Eye (tissue), 1 donor: ENCODE results near the gene PITX1.

ENCODE experiments used
- DNase-seq: peaks from one replicate; pipeline ENCODE4 v3.0.0-alpha.2; 2015

The PITX1 gene

DNA sequence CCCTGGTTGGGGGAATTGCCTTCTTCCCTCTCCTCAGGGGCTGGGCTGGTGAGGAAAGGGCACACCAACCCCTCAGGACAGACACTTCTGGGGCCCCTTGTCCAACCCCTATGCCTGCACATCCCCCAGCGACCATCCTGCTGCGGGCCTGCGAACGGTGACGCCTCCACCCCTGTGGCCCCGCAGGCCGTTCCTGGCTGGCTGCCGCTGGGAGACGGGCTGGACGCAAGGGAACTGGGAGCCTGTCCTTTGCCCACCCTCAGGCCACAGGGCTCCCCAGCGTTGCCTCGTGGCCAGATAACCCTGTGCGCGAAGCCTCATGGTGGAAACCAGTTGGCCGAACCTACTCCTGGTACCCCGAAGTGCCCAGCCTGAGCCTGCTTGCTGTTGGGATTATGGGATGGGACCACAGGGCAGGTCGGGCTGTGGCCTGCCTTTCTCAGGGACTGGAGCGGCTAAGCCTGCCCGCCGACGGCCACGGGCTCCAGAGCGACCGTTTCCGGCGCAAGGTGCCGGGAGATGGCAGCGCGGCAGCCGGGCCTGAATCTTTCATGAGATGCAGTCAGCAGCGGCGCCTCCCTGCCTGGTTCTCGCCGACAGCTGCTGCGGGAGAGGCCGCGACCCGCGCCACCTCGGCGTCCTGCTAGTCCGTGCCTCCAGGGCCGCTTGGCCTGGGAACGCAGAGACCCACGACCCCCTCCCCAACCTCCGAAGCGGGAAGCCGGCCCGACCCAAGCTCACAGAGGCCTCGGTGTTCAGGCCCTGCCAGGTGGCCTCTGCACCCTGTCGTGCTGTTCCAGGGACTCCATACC, 6.5 kb upstream of the PITX1 start:
- DNase-seq = peak; percentile 77

DNA sequence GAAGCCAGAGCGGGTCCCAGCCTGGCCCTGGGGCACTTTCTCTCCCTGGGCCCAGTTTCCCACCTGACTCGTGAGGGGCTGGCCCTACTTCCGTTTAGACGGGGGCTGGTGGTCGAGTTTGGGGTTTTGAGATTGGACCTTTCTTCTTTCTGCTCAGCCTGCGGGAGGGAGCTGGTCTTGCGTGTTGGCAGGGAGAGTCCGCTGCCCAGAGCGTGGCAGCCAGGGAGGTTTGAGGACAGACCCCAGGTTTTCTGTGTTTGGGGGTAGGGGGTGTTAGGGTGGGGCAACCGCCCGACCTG, 6.0 kb upstream of the PITX1 start:
- peak; percentile 67 for DNase-seq

DNA sequence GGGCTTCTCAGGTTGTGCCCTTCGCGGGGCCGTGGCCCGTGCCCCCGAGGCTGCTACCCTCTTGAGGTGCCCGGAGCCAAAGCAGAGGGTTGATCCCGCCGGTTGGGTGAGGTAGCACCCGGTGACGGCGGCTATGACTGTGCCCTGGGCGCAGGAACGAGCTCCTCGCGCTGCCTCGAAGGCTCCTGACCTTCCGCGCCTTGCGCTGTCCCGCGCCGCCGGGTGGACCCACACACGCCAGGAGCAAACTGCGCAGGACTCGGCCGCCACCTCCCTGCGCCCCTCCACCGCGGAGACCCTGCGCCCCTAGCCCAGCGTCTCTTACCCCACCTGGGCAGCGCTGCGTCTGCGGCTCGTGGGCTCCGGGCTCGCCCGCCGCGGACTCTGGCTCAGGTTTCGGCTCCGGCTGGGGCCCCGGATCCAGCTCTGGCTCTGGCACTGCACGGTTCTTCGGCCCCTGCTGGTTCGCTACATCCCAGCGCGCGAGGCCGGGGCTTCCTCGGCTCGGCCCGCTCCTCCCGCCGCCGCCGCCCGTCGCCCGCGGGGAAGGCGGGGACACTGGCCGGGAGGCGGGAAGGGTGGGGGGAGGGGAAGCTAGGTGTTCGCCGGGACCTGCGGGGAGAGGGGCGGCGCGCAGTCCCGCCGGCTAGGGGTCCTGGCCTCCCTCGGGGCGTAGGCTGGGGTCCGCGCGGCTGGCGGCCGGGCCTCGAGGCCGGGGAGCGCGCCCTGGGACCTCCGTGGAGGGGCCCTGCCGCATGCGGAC, 5.4 kb upstream of the PITX1 start:
- DNase-seq = no peak

GRCh38 chr5:135038813-135039270, 4.8 kb upstream of the PITX1 start:
- peak; percentile 71 for DNase-seq

GRCh38 chr5:135038205-135038812, 4.3 kb upstream of the PITX1 start:
- peak; percentile 68 for DNase-seq

DNA sequence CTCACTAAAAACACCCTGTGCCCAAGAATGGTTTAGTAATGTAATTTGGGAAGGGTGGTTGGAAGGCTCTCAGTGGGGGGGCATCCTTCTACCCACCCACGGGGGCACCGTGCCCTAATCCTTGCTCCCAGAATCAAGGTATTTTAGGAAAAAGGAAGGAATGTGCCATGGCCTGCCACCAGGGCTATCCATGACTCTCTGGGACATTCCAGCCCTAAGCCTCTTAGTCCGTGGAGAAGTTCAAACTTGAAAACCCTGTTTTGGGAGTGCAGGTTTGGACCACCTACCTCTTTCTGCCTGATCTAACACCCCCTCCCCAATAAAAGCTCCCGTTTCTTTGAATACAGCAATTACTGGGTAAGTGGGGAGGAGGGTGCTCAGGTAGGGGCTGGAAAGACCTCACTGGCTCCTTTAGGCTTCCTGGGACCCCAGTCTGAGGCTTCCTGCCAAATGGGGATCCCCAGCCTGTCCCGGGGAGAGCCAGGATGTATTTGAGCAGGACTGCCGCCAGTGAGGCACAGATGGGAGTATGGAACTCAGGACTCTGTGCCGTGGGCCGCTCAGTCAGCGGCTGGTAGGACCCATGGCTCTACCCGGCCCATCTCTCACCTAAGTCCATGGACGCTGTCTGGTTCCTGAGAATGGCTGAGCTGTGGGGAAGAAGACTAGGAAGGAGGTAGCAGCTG, 3.6 kb upstream of the PITX1 start:
- peak; percentile 13 for DNase-seq

GRCh38 chr5:135036405-135036804, 2.4 kb upstream of the PITX1 start:
- no peak for DNase-seq

- DNase-seq = no peak
Observed at GRCh38 chr5:135035678-135036030, 1.6 kb upstream of the PITX1 start.

- DNase-seq = no peak
Observed at GRCh38 chr5:135034963-135035677, 1.1 kb upstream of the PITX1 start.

DNA sequence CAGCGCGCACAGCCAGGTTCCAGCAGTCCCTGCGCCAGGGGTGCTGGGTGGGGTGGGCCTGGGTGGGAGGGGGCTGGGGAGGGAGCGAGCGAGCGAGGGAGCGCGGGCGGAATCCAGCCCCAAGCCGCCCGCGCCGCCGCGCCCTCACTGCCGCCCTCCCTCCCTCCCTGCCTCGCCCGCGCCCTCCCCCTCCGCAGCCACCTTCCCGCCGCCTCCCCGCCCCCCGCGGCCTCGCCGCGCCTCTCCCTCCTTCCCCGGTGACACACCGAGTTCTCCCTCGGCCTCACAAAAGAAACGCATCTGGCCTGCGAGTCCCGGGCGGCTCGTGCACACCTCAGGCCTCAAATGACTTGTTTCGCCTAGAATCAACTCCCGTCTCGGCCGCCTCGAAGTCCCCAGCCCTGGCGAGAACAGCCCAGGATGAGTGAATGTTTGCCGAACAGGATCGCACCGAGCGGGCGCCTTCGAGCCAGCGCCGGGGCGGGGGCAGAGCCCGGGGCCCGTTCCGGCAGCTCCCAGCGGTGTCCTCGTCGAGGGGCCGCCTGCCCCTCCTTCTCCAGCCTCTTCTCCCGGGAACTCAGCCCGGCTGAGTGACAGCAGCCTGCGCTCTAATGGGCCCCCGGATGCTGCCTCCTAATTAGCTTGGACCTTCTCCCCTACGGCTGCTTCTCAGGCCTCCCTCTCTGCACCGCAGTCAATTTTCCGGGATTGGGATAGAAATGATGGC, 371 bp upstream of the PITX1 start:
- DNase-seq = peak; percentile 81

DNA sequence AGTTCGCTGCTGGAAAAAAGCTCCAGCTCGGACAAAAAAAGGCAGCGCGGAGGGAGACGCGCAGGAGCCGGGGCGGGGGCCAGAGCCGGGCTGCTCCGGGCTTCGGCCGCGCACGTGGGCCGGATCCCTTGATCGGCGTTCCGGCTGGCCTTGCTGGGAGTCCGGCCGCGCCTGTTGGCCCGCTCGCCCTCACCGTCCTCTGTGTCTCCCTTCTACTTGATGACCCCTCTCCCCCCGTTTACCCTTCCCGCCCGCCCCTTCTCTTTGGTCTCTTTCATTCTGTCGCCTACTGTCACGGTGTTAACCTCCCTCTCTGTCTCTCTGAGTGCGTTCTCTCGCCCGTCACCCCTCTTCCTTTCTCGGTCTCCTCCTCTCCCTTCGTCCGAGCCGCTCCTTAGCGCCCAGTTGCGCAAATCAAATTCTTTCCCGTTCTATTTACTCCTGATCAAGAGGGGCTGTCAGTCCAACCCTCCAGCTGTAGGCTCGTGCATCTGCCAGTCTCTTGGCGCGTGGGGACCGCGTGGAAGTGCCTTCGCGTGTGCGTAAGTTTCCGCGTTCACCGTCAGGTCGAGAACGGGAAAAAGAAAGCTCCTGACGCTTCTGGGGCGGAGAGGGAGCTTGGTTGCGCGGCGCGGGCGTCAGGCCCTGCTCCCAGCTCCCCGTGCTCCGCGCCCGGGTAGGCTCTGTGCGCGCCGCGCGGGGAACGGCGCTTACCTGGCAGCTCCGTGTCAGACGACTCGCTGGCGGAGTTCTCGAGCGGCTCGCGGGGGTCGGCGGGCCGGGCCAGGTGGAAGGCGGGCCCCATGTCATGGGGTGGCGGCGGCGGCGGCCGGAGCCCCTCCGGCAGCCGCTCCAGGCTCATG, 798 bp downstream of the PITX1 start:
- DNase-seq = peak; percentile 81

DNA sequence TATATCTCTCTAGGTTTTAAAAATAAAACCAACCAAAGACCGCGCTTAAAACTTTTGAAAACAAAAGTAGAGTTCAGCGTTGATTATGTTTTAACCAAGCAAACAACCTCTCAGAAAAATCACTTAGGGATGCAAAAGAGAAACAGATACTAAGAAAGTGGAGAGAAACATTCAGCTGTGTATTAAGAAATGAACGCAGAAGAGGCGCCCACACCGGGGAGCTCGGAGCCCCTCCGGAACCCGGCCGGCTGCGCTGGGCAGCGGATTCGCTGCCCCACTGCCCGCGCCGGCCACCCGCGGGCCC, 1.4 kb downstream of the PITX1 start:
- DNase-seq = no peak

GRCh38 chr5:135031813-135032694, 2.0 kb downstream of the PITX1 start:
- DNase-seq = peak; percentile 77

- DNase-seq = no peak
Observed at GRCh38 chr5:135030956-135031812, 2.8 kb downstream of the PITX1 start.

- peak; percentile 72 for DNase-seq
Observed at GRCh38 chr5:135030123-135030955, 3.7 kb downstream of the PITX1 start.

DNA sequence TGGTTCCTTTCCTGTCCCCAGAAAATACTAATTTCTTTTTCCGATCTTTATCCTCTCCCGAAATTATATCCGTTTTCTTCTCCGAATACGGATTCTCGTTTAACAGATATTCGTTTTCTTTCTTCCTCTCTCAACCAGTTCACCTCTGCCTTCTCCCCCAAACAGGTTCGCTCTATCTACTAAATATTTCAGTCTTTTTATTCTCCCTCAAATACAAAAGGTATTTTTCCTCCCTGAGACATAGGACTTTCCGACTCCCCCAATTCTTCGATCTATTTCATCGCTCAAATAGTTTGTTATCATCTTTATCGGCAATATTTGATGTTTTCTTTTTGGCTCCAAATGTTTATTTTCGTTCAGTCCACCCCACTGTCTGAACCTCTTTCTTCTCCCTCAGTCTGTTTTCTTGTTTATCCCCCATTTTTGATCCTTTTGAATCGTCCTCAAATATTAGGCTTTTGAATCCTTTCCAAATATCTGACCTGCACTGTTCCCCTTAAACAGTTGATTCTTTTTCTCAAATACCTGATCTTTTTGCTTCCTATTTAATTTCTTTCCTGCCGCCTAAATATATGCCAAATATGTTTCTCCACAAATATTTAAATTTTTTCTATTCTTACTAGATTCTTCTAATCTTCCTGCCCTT, 4.4 kb downstream of the PITX1 start:
- DNase-seq = no peak

DNA sequence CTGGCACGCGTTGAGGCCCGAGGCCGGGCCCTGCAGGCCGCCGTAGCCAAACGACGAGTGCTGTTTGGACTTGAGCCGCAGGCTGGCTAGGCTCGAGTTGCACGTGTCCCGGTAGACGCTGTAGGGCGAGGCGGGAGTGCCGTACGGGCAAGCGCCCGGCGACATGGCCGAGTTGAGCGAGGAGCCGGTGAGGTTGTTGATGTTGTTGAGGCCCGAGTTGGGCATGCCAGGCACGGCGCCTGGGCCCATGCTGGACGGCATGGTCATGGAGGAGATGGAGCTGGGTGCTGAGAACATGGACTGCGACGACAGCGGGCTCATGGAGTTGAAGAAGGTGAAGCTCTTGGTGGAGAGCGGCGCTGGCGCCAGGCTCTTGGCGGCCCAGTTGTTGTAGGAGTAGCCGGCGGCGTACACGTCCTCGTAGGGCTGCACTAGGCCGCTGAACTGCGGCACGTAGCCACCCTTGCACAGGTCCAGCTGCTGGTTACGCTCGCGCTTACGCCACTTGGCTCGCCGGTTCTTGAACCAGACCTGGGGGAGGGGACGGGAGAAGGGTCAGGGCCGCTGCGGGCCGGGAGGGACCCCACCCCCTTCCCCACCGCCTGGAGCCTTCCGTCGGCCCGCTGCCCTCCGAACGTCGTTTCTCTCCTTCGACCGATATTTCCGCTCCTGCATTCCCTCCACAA, 5.1 kb downstream of the PITX1 start:
- DNase-seq = peak; percentile 85
